IMR-90 (cell line): Measurements from ENCODE around the gene C19orf53. TPM values are rescaled to one million over a fixed set of nuclear protein-coding genes. Genes with fewer than 3 reads are reported as not detected.

Source experiments
- ATAC-seq: fragments of 200-7000 bp; cut with Tn5 transposase; 2 replicates; pipeline ENCODE4 v1.9.1; 2020; ENCODE audit warnings: low read depth, mild to moderate bottlenecking, moderate library complexity
- BruUV-seq: library from RNA; stranded (reverse); fragments of 400-500 nt; replicated peaks from 2 replicates; lab custom pipeline; 2021; lab: Mats Ljungman, UMichigan
- CTCF ChIA-PET: fragments of 300-600 bp; formaldehyde crosslinking; extraction: SDS; loops from one replicate; lab custom pipeline; 2021; ENCODE audit warnings: antibody characterized with exemption; lab: Yijun Ruan, JAX
- POLR2A ChIA-PET: fragments of 300-600 bp; sonication (Branson Sonifier 250); formaldehyde crosslinking; loops from one replicate; lab custom pipeline; 2022; ENCODE audit warnings: antibody characterized with exemption; ENCODE audit not compliant: unreplicated experiment; lab: Charles Lee
- DNase-seq: peaks from one replicate; pipeline ENCODE4 v3.0.0; 2013
- H2AFZ ChIP-seq: replicated peaks from 2 replicates; pipeline ENCODE3; 2013; ENCODE audit warnings: low read length, mild to moderate bottlenecking; ENCODE audit not compliant: poor library complexity
- H2AK5ac ChIP-seq: 2 replicates; pipeline ENCODE4 v1.6.1; 2013; ENCODE audit warnings: low read depth, low read length, inconsistent platforms
- H2AK9ac ChIP-seq: replicated peaks from 2 replicates; pipeline ENCODE3; 2013; ENCODE audit warnings: mild to moderate bottlenecking, low read depth, low read length, moderate library complexity; ENCODE audit not compliant: poor library complexity
- H2BK120ac ChIP-seq: 2 replicates; pipeline ENCODE4 v1.6.1; 2013; ENCODE audit warnings: low read depth, low read length, inconsistent platforms
- H2BK15ac ChIP-seq: 3 replicates; pipeline ENCODE4 v1.6.1; 2013; ENCODE audit warnings: low read depth, low read length, inconsistent platforms
- H2BK20ac ChIP-seq: 2 replicates; pipeline ENCODE4 v1.6.1; 2013; ENCODE audit warnings: low read depth, mild to moderate bottlenecking, inconsistent platforms, low read length, moderate library complexity
- H2BK5ac ChIP-seq: 2 replicates; pipeline ENCODE4 v1.6.1; 2013; ENCODE audit warnings: mild to moderate bottlenecking, low read depth, low read length, inconsistent platforms; ENCODE audit not compliant: poor library complexity, severe bottlenecking
- H3K14ac ChIP-seq: replicated peaks from 2 replicates; pipeline ENCODE4 v1.6.1; 2013; ENCODE audit warnings: low read depth, low read length, inconsistent platforms
- H3K18ac ChIP-seq: 2 replicates; pipeline ENCODE4 v1.6.1; 2013; ENCODE audit warnings: low read depth, low read length, control low read depth
- H3K23ac ChIP-seq: 2 replicates; pipeline ENCODE4 v1.6.1; 2013; ENCODE audit warnings: low read depth, low read length, inconsistent platforms
- H3K27ac ChIP-seq: 2 replicates; pipeline ENCODE4 v1.5.1; 2013; ENCODE audit warnings: mild to moderate bottlenecking, control low read depth, low read length; ENCODE audit not compliant: insufficient read depth
- H3K27me3 ChIP-seq: 2 replicates; pipeline ENCODE4 v1.6.1; 2013; ENCODE audit warnings: low read length; ENCODE audit not compliant: control insufficient read depth, insufficient read depth
- H3K36me3 ChIP-seq: 2 replicates; pipeline ENCODE4 v1.6.1; 2013; ENCODE audit warnings: low read length, mixed read lengths; ENCODE audit not compliant: control insufficient read depth, insufficient read depth
- H3K4ac ChIP-seq: 2 replicates; pipeline ENCODE4 v1.6.1; 2013; ENCODE audit warnings: low read depth, low read length, inconsistent platforms
- H3K4me1 ChIP-seq: 2 replicates; pipeline ENCODE4 v1.6.1; 2013; ENCODE audit warnings: low read length, mixed read lengths; ENCODE audit not compliant: control insufficient read depth, insufficient read depth
- H3K4me2 ChIP-seq: 2 replicates; pipeline ENCODE4 v1.6.1; 2013; ENCODE audit warnings: low read depth, mild to moderate bottlenecking, control low read depth, low read length, moderate library complexity
- H3K4me3 ChIP-seq: 2 replicates; pipeline ENCODE4 v1.5.1; 2013; ENCODE audit warnings: low read depth, mild to moderate bottlenecking, control low read depth, low read length, moderate library complexity; ENCODE audit not compliant: insufficient read depth
- H3K56ac ChIP-seq: 2 replicates; pipeline ENCODE4 v1.6.1; 2013; ENCODE audit warnings: low read length, inconsistent platforms; ENCODE audit not compliant: insufficient read depth; ENCODE audit errors: extremely low read depth
- H3K79me1 ChIP-seq, 2 experiments: 2 replicates each; pipeline ENCODE4 v1.6.1; 2013; ENCODE audit warnings: low read length in 2 of 2, inconsistent platforms in 1 of 2, low read depth in 1 of 2
- H3K9ac ChIP-seq: 2 replicates; pipeline ENCODE4 v1.6.1; 2013; ENCODE audit warnings: low read depth, low read length, control low read depth
- H3K9me1 ChIP-seq: 2 replicates; pipeline ENCODE4 v1.6.1; 2013; ENCODE audit warnings: low read length, inconsistent platforms; ENCODE audit not compliant: insufficient read depth
- H3K9me3 ChIP-seq: 2 replicates; pipeline ENCODE4 v1.6.1; 2013; ENCODE audit warnings: low read length; ENCODE audit not compliant: control insufficient read depth, insufficient read depth
- H4K20me1 ChIP-seq: 2 replicates; pipeline ENCODE4 v1.6.1; 2013; ENCODE audit warnings: low read length, inconsistent platforms; ENCODE audit not compliant: insufficient read depth
- H4K5ac ChIP-seq: 2 replicates; pipeline ENCODE4 v1.6.1; 2013; ENCODE audit warnings: mild to moderate bottlenecking, low read depth, low read length, control low read depth
- H4K8ac ChIP-seq, 2 experiments: 2 replicates each; pipeline ENCODE4 v1.6.1; 2013; ENCODE audit warnings: low read depth in 2 of 2, low read length in 2 of 2, control low read depth in 1 of 2, inconsistent platforms in 1 of 2
- H4K91ac ChIP-seq: 2 replicates; pipeline ENCODE4 v1.6.1; 2013; ENCODE audit warnings: low read depth, low read length, inconsistent platforms; ENCODE audit not compliant: insufficient read depth
- BHLHE40 ChIP-seq: fragments of 150-350 bp; IDR thresholded peaks from 2 replicates; pipeline ENCODE4 v1.6.1; 2016; ENCODE audit warnings: mild to moderate bottlenecking, low read depth, low read length
- FOS ChIP-seq: fragments of 150-350 bp; IDR thresholded peaks from 2 replicates; pipeline ENCODE4 v1.6.1; 2016; ENCODE audit warnings: low read depth, low read length
- MAFK ChIP-seq: IDR thresholded peaks from 2 replicates; pipeline ENCODE4 v1.6.1; 2012; ENCODE audit warnings: low read depth, low read length, improper control_type of control experiment
- MAZ ChIP-seq: IDR thresholded peaks from 2 replicates; pipeline ENCODE4 v1.6.1; 2012; ENCODE audit warnings: low read depth, mild to moderate bottlenecking, low read length, improper control_type of control experiment, moderate library complexity, borderline replicate concordance
- NFE2L2 ChIP-seq: fragments of 150-350 bp; IDR thresholded peaks from 2 replicates; pipeline ENCODE4 v1.6.1; 2016; ENCODE audit warnings: low read depth, mild to moderate bottlenecking, low read length
- RCOR1 ChIP-seq: IDR thresholded peaks from 2 replicates; pipeline ENCODE4 v1.6.1; 2012; ENCODE audit warnings: mild to moderate bottlenecking, low read length, improper control_type of control experiment; ENCODE audit not compliant: insufficient replicate concordance
- USF2 ChIP-seq: fragments of 150-350 bp; IDR thresholded peaks from 2 replicates; pipeline ENCODE4 v1.6.1; 2017; ENCODE audit warnings: mild to moderate bottlenecking, antibody characterized with exemption, low read length, low read depth
- WGBS, 2 experiments: methylation state at CpG; one replicate each; pipeline versions ENCODE4 v1.1.5 to v1.1.7; 2013; ENCODE audit warnings: missing lambda C conversion rate in 2 of 2; ENCODE audit not compliant: insufficient read length in 1 of 2; ENCODE audit errors: extremely low coverage in 2 of 2; 5-methylcytosine and 5-hydroxymethylcytosine counted together
- dilution Hi-C: fragments of 300-500 bp; cut with HindIII; formaldehyde crosslinking; loops from one replicate; pipeline ENCODE4 v1.14.3; 2018; ENCODE audit warnings: low sequenced_read_pairs; ENCODE audit not compliant: unreplicated experiment
- in situ Hi-C: fragments of 300-500 bp; cut with MboI; formaldehyde crosslinking; loops from 3 replicates; pipeline ENCODE4 v1.14.3; 2019; ENCODE audit warnings: low sequenced_read_pairs, inconsistent platforms, mixed read lengths
- intact Hi-C: fragments of 100-400 bp; cut with micrococcal nuclease; formaldehyde crosslinking; loops from 2 replicates; pipeline ENCODE4 v1.10.0; 2022
- polyA plus RNA-seq, 3 experiments: library from polyadenylated mRNA; depleted of rRNA; stranded (reverse); fragments of >200 nt; gene quantifications; 2 replicates each; pipeline ENCODE4 v1.2.3, GENCODE V29; 2012; ENCODE audit warnings: low replicate concordance in 1 of 3
- total RNA-seq: library from RNA; depleted of rRNA; stranded (reverse); fragments of >200 nt; gene quantifications from 2 replicates; pipeline ENCODE4 v1.2.3, GENCODE V29; 2012

C19orf53 gene
- total and polyA plus RNA-seq, 2 of the 4 experiments (the other 2 are of a cell fraction) = 61.3 to 290 TPM

- Histone ChIP-seq H3K27ac (no peak overlapping the region), H2BK20ac (no peak overlapping the region), H4K8ac (no peak overlapping the region), H3K79me1 (peaks cover 11 to 37% of the 10 kb centered on the region in 2 experiments; a peak in 2 of 4 replicates), H3K36me3 (peaks cover 64% of the 10 kb centered on the region), H2BK120ac (no peak overlapping the region), H4K20me1 (peaks cover 15% of the 10 kb centered on the region), H2AK9ac (no peak overlapping the region), H3K4me3 (no peak overlapping the region), H4K91ac (no peak overlapping the region), H3K14ac (no peak overlapping the region), H3K4me1 (no peaks in the 10 kb centered on the region), H2AFZ (no peak overlapping the region), H2BK15ac (no peak overlapping the region), H3K4me2 (no peak overlapping the region), H3K9me1 (peaks cover 4% of the 10 kb centered on the region; the same call in 1 of the 2 replicates), H3K23ac (no peak overlapping the region), H3K18ac (no peak overlapping the region), H2AK5ac (no peak overlapping the region), H4K5ac (no peak overlapping the region), H2BK5ac (no peak overlapping the region), H3K4ac (no peak overlapping the region), H3K27me3 (no peaks in the 10 kb centered on the region), H3K56ac (no peak overlapping the region), H3K9me3 (no peaks in the 10 kb centered on the region), H3K9ac (no peak overlapping the region)
- TF ChIP-seq RCOR1 (no peak), MAZ (no peak), BHLHE40 (no peak), USF2 (no peak), NFE2L2 (no peak), FOS (no peak), MAFK (no peak)
- dilution Hi-C loops = no loop called here
- no peak for DNase-seq
- POLR2A ChIA-PET = interaction anchor here (0.8 kb wide), 1 partner anchor 88 kb away, joined by 5 read pairs; no protein-coding TSS in a partner anchor
- no peak for ATAC-seq
- no CpG with 5 or more reads among the region's 2 CpGs for WGBS, 2 experiments
- in situ Hi-C loops = no loop called here
- intact Hi-C loops = no loop called here
- CTCF ChIA-PET = no interaction called here
- BruUV-seq = no TSS peak
Observed at GRCh38 chr19:13821292-13821691, 47.0 kb downstream of the C19orf53 start.
